C4-2B (cell line): ENCODE results near the gene PPP4C.

Source experiments
- ZFX ChIP-seq: fragments of 450-650 bp; IDR thresholded peaks from 2 replicates; pipeline ENCODE4 v1.6.1; 2017
- TF ChIP-seq, protein P1 (sequence below): fragments of 450-650 bp; conservative IDR thresholded peaks from 2 replicates; pipeline ENCODE4 v1.5.1; 2017; ENCODE audit warnings: mild to moderate bottlenecking

GRCh38 chr16:30041841-30042240 lies 34.0 kb upstream of the PPP4C start:
- TF ChIP-seq, protein P1, sequence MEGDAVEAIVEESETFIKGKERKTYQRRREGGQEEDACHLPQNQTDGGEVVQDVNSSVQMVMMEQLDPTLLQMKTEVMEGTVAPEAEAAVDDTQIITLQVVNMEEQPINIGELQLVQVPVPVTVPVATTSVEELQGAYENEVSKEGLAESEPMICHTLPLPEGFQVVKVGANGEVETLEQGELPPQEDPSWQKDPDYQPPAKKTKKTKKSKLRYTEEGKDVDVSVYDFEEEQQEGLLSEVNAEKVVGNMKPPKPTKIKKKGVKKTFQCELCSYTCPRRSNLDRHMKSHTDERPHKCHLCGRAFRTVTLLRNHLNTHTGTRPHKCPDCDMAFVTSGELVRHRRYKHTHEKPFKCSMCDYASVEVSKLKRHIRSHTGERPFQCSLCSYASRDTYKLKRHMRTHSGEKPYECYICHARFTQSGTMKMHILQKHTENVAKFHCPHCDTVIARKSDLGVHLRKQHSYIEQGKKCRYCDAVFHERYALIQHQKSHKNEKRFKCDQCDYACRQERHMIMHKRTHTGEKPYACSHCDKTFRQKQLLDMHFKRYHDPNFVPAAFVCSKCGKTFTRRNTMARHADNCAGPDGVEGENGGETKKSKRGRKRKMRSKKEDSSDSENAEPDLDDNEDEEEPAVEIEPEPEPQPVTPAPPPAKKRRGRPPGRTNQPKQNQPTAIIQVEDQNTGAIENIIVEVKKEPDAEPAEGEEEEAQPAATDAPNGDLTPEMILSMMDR = no peak; the same call in 1 of the 2 replicates
- TF ChIP-seq ZFX = no peak
